Activated CD8-positive, alpha-beta memory T cell treated with anti-CD3 and anti-CD28 coated beads for 4 hours (primary cell): ENCODE results near the gene RELA.

Experiments used
- DNase-seq, 2 donors: peaks; one replicate each; pipeline ENCODE4 v3.0.0-alpha.2; 2020; ENCODE audit warnings: low read depth in 2 of 2

The RELA gene

GRCh38 chr11:65633390-65634108 is 29.2 kb downstream of the RELA start:
- DNase-seq: no peak

GRCh38 chr11:65630215-65630614 is 32.5 kb downstream of the RELA start:
- DNase-seq: no peak

- no peak for DNase-seq
Observed at GRCh38 chr11:65629579-65629978, 33.1 kb downstream of the RELA start.

GRCh38 chr11:65627202-65627601 is 35.5 kb downstream of the RELA start:
- DNase-seq: no peak

- DNase-seq: no peak
Observed at GRCh38 chr11:65625628-65626342, 36.9 kb downstream of the RELA start.

GRCh38 chr11:65624931-65625627 is 37.6 kb downstream of the RELA start:
- no peak for DNase-seq

GRCh38 chr11:65623852-65624616 is 38.7 kb downstream of the RELA start:
- no peak for DNase-seq

- no peak for DNase-seq
Observed at GRCh38 chr11:65623177-65623576, 39.5 kb downstream of the RELA start.

GRCh38 chr11:65622011-65622410 is 40.7 kb downstream of the RELA start:
- DNase-seq: no peak

GRCh38 chr11:65621460-65621859 is 41.3 kb downstream of the RELA start:
- DNase-seq: no peak

GRCh38 chr11:65620666-65621065 is 42.0 kb downstream of the RELA start:
- DNase-seq: no peak

- DNase-seq: no peak
Observed at GRCh38 chr11:65619281-65619928, 43.3 kb downstream of the RELA start.

GRCh38 chr11:65618763-65619162 is 44.0 kb downstream of the RELA start:
- DNase-seq: no peak

- DNase-seq: no peak
Observed at GRCh38 chr11:65617990-65618751, 44.5 kb downstream of the RELA start.

GRCh38 chr11:65617136-65617850 is 45.4 kb downstream of the RELA start:
- no peak for DNase-seq

GRCh38 chr11:65616575-65617001 is 46.1 kb downstream of the RELA start:
- no peak for DNase-seq

- DNase-seq: no peak
Observed at GRCh38 chr11:65615950-65616574, 46.7 kb downstream of the RELA start.

GRCh38 chr11:65615229-65615949 is 47.3 kb downstream of the RELA start, which contains the start of gene PCNX3:
Gene PCNX3, plus strand, starts transcription at chr11:65615776. Its CDS starts 536 bp downstream, at chr11:65616312.
- peak; percentile 100 for DNase-seq
